Activated naive CD4-positive, alpha-beta T cell treated with anti-CD3 and anti-CD28 coated beads, Interleukin-2, amount 10 ng/mL, durations not matched to agents 7 days and 5 days (primary cell): ENCODE data around the gene WBP1.

Source experiments
- CTCF ChIA-PET: fragments of 350-600 bp; sonication (Branson Sonifier 250); formaldehyde crosslinking; loops from one replicate; lab custom pipeline; 2021; ENCODE audit warnings: antibody characterized with exemption; lab: Charles Lee
- DNase-seq: peaks from one replicate; pipeline ENCODE4 v3.0.0-alpha.2; 2020
- H3K27ac Mint-ChIP-seq: one replicate; pipeline ENCODE4 v1.8.0; 2021; ENCODE audit warnings: mild to moderate bottlenecking, moderate library complexity, mixed read lengths
- H3K27me3 Mint-ChIP-seq: one replicate; pipeline ENCODE4 v1.8.0; 2021; ENCODE audit warnings: mild to moderate bottlenecking, mixed read lengths
- H3K36me3 Mint-ChIP-seq: one replicate; pipeline ENCODE4 v1.8.0; 2021; ENCODE audit warnings: mixed read lengths
- H3K4me1 Mint-ChIP-seq: one replicate; pipeline ENCODE4 v1.8.0; 2021; ENCODE audit warnings: mixed read lengths
- H3K4me3 Mint-ChIP-seq: one replicate; pipeline ENCODE4 v1.8.0; 2021; ENCODE audit warnings: mild to moderate bottlenecking, moderate library complexity, mixed read lengths
- H3K9me3 Mint-ChIP-seq: one replicate; pipeline ENCODE4 v1.8.0; 2021; ENCODE audit warnings: mixed read lengths

WBP1 gene

DNA sequence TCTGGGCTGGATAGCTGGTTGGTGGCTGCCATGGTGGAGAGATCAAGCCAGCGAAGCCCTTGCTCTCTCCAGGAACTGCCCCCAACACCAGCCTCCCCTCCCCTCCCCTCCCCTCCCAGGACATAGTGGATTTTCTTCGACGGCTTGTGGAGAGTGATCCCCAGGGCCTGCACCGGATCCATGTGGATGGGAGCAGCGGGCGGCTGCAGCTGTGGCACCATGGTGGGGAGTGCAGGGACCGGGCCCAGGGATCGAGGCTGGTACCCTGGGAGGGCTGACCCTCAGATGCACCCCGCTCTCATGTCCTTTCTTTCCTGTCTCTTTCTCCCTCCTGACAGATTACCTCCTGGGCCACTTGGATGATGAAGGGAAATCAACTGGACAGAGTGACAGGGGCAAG lies 31.7 kb downstream of the WBP1 start:
- CTCF ChIA-PET: interaction anchor here (1.4 kb wide), 1 partner anchor 42 kb away, joined by 3 read pairs; no protein-coding TSS in a partner anchor
- Mint-ChIP-seq H3K4me1 (peaks cover 9% of the 10 kb centered on the region), H3K4me3 (no peak overlapping the region), H3K27ac (no peak overlapping the region), H3K36me3 (peaks cover 50% of the 10 kb centered on the region), H3K27me3 (no peaks in the 10 kb centered on the region), H3K9me3 (no peaks in the 10 kb centered on the region)
- DNase-seq: no peak

DNA sequence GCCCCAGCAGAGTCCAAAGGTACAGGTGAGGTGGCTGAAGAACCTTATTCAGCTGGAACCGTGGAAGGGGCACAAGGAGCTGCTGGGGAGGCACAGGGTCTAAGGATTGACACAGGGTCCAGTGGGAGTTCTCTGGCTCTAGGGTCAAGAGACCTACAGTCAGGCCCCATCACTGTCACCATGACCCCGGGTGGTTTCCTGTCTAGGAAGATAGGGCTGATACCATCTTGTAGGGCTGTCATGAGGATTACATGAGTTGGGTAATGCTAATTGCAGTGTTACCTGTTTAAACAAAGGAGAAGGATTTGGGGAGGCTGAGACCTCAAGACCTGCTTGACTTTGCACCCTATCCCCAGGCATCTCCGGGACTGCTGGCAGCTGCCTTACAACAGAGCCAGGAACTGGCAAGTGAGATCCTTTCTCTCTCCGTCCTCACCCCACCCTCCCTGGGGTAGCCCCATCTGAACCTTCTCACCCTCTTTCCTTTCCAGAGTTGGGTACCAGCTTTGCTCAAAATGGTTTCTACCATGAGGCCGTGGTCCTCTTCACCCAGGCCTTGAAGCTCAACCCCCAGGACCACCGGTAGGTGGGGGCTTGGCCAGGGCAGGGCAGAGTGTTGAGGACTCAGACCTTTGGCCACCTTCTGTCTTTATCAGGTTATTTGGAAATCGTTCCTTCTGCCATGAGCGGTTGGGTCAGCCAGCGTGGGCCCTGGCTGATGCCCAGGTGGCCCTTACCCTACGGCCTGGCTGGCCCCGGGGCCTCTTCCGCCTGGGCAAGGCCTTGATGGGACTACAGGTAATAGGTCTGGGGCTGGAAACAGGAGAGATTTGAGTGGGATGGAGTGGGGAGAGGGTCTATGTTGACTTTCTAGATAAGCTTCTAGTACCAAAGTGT lies 33.7 kb downstream of the WBP1 start:
- peaks cover 40% of the 10 kb centered on the region for H3K36me3 Mint-ChIP-seq
- CTCF ChIA-PET: interaction anchor here (1.0 to 1.3 kb wide), 2 partner anchors 9 to 12 kb away, joined by 3 to 4 read pairs; partner anchors contain the start of genes CCDC142 and TTC31
- no peak overlapping the region for H3K27ac Mint-ChIP-seq
- no peak for DNase-seq
- no peaks in the 10 kb centered on the region for H3K9me3 Mint-ChIP-seq
- no peak overlapping the region for H3K4me3 Mint-ChIP-seq
- H3K4me1 Mint-ChIP-seq: peaks cover 1% of the 10 kb centered on the region
- H3K27me3 Mint-ChIP-seq: peaks cover 11% of the 10 kb centered on the region

GRCh38 chr2:74493546-74493945 lies 35.3 kb downstream of the WBP1 start:
- peaks cover 12% of the 10 kb centered on the region for H3K4me1 Mint-ChIP-seq
- H3K27ac Mint-ChIP-seq: no peak overlapping the region
- no peak overlapping the region for H3K4me3 Mint-ChIP-seq
- H3K36me3 Mint-ChIP-seq: peaks cover 39% of the 10 kb centered on the region
- CTCF ChIA-PET: interaction anchor here (0.7 to 1.4 kb wide), 2 partner anchors 14 to 37 kb away, joined by 4 read pairs; partner anchors contain the start of genes HTRA2 and PCGF1
- no peak for DNase-seq
- peaks cover 27% of the 10 kb centered on the region for H3K27me3 Mint-ChIP-seq
- H3K9me3 Mint-ChIP-seq: no peaks in the 10 kb centered on the region

DNA sequence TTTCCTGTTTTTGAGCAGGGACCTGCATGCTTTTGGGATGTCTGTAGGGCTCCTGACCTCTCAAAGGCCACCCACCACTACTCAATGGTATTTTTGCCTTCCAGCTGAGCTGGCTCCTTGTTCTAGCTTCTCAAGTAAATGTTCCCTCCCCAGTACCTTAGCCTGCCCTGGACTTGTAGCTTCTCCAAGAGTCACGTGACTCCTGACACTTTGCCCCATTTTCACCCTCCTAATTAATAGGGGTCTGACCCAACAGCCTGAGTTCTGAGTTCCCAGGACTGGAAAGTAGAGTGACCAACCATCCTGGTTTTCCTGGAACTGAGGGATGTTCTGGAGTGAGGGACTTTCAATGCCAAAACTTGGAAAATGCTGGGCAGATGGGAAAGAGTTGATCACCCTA lies 37.2 kb downstream of the WBP1 start:
- Mint-ChIP-seq H3K4me3 (no peak overlapping the region), H3K36me3 (peaks cover 29% of the 10 kb centered on the region), H3K4me1 (peaks cover 20% of the 10 kb centered on the region), H3K9me3 (no peaks in the 10 kb centered on the region), H3K27ac (no peak overlapping the region), H3K27me3 (peaks cover 46% of the 10 kb centered on the region)
- DNase-seq: no peak
- CTCF ChIA-PET: no interaction called here

DNA sequence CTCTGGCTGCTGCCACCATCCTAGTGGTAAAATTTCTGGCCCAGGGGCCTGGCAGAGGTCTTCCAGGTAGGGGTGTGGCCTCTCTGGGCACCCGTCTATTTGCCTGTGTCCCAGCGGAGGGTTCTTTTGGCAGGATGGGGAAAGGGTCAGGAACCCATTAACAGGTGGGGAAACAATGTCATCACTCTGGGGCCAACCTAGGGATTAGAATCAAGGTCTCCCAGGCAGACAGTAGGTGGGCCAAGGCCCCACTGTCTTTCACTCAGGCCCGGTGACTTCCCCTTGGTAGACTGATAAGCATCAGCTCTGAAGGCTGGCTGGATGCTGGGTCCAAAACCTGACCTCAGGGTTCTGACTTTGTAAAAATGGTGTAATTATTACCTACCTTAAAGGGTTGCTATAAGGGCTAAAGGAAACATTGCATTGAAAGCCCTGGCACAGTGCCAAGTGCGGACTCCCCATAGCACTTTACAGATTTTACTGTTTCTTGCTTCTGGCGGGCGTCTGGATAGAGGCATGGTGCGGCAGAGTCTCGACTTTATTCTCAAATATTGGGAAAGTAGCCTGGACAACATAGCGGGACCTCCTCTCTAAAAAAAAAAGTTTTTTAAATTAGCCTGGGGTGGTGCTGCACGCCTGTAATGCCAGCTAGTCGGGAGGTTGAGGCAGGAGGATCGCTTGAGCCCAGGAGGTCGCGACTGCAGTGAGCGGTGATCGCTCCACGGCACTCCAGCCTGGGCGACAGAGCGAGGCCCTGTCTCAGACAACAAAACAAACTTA lies 38.9 kb downstream of the WBP1 start:
- no peaks in the 10 kb centered on the region for H3K9me3 Mint-ChIP-seq
- H3K27ac Mint-ChIP-seq: no peak overlapping the region

DNA sequence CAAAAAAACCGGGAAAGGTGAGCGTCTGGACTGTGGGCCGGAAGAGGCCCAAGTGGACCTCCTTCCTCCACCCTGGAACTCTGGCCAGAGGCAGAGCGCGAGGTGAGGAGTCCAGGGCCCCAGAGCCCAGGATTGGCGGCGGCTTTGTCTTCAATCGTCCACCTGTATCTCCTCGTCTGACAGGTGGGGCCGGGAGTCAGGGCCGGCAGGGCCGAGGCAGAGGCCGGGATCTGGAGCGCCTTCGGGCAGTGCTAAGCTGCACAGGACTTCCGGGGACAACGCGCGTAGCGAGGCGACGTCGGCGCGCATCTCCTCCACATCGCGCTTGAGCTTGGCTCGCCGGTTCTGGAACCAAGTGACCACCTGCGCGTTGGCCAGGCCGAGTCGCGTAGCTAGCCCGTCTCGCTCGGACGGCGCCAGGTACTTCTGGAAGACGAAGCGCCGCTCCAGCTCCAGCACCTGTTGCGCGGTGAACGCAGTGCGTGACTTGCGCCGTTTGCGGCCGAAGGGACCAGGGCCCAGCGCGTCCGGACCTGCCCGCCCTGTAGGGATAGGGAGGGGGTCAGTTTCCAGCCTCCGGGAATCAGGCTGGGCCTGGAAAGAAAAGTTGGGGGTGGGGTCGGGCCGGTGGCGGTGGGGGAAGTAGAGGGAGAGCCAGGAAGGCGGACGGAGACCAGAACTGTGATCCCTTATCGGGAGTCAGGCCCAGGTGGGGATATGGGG lies 39.7 kb downstream of the WBP1 start:
- Mint-ChIP-seq H3K36me3 (peaks cover 21% of the 10 kb centered on the region), H3K4me1 (peaks cover 34% of the 10 kb centered on the region), H3K4me3 (peak overlapping the region; percentile 83), H3K27ac (no peak overlapping the region), H3K27me3 (peaks cover 71% of the 10 kb centered on the region), H3K9me3 (no peaks in the 10 kb centered on the region)
- CTCF ChIA-PET: interaction anchor here (0.6 kb wide), 1 partner anchor 17 kb away, joined by 3 read pairs; no protein-coding TSS in a partner anchor
- peak; percentile 49 for DNase-seq

More for the DNA sequence above, 38.9 kb downstream of the WBP1 start:
- peaks cover 23% of the 10 kb centered on the region for H3K36me3 Mint-ChIP-seq
- peak overlapping the region; percentile 83 for H3K4me3 Mint-ChIP-seq
- H3K4me1 Mint-ChIP-seq: peaks cover 28% of the 10 kb centered on the region
- CTCF ChIA-PET: interaction anchor here (0.6 to 1.0 kb wide), 2 partner anchors 7 to 17 kb away, joined by 3 read pairs; no protein-coding TSS in a partner anchor
- H3K27me3 Mint-ChIP-seq: peaks cover 64% of the 10 kb centered on the region
- no peak for DNase-seq

- peak; percentile 49 for DNase-seq
- Mint-ChIP-seq H3K27ac (no peak overlapping the region), H3K27me3 (peaks cover 79% of the 10 kb centered on the region), H3K36me3 (peaks cover 19% of the 10 kb centered on the region), H3K4me1 (peaks cover 41% of the 10 kb centered on the region), H3K4me3 (peak overlapping the region; percentile 83), H3K9me3 (no peaks in the 10 kb centered on the region)
- CTCF ChIA-PET: no interaction called here
Observed at GRCh38 chr2:74498500-74499266, 40.4 kb downstream of the WBP1 start.

DNA sequence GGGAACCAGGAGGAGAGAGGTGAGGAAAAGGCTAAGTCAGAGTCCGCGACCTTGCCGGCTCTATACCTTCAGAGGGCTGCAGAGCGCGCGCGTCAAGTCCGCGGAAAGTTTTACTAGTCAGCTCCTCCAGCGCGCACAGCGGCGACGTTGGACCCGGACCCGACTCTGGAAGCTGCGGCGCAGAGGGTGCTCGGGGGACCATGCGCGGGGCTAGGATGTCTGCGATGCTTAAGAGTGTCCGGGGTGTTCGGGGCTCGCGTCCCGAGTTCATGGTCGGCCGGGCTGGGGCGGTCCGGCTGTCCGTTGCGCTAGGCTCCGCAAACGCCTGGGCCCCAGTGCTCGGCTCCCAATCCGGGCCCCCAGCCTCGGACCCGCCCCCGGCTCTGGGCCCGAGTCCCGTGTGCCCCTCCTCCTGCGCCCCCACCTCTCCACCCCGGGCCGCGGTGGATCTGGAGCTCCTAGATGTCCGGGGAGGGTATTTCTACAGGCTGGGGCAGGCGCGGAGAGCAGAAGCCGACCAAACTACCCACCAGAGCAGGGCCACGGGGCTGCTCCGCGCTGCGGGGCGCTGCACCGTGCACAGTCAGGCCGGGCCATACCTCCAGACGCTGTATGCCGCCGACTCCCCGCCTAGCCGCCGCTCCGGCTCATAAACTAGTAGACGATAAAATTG lies 41.2 kb downstream of the WBP1 start, which contains the start of gene LBX2:
Gene LBX2, minus strand, starts transcription at position 337 of the 673 bp plus-strand sequence. Its CDS starts 66 bp downstream, at position 271.
- no peaks in the 10 kb centered on the region for H3K9me3 Mint-ChIP-seq
- H3K4me3 Mint-ChIP-seq: peak within 1 kb of the TSS; percentile 83
- peaks cover 48% of the 10 kb centered on the region for H3K4me1 Mint-ChIP-seq
- no peak within 1 kb of the TSS for H3K27ac Mint-ChIP-seq
- CTCF ChIA-PET: interaction anchor here (1.6 to 2.6 kb wide), 2 partner anchors 33 to 92 kb away, joined by 3 to 11 read pairs; no protein-coding TSS in a partner anchor
- peaks cover 14% of the 10 kb centered on the region for H3K36me3 Mint-ChIP-seq
- DNase-seq: peak; percentile 52
- H3K27me3 Mint-ChIP-seq: peaks cover 86% of the 10 kb centered on the region

DNA sequence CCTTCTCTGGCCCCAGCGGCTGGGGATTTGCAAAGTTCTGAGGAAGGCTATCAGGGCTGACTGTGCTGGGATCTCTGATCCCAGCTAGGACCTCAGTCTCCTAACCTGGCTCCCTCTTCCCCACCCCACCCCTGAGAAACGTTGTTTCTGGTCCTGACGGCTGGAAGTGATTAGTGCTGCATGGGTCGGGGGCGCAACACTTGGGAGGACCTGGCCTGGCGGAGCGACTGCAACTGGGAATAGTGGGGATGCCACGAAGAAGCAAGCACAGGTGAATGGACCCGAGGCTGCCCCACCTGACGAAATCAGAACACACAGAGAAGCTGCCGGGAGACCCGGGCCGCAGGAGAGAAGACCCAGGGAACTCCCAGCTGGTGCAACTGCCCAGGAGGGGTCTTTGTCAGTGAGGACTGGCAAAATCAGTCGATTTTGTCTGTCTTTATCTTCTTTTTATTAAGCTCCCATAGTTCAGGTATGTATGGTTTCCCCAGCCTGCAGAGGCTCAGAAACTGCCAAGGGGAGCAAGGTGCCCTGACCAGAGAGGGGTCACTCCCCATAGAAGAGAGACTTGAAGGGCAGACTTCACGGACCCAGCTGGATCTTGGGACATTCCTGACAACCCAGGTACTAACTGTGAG lies 41.8 kb downstream of the WBP1 start:
- Mint-ChIP-seq H3K4me1 (peaks cover 54% of the 10 kb centered on the region), H3K9me3 (no peaks in the 10 kb centered on the region), H3K27me3 (peaks cover 90% of the 10 kb centered on the region), H3K4me3 (no peak overlapping the region), H3K36me3 (peaks cover 19% of the 10 kb centered on the region), H3K27ac (no peak overlapping the region)
- CTCF ChIA-PET: interaction anchor here (0.7 to 2.6 kb wide), 6 partner anchors 10 to 91 kb away, joined by 3 to 11 read pairs (median 4); partner anchors contain the start of genes CCDC142, TLX2 and TTC31
- no peak for DNase-seq

DNA sequence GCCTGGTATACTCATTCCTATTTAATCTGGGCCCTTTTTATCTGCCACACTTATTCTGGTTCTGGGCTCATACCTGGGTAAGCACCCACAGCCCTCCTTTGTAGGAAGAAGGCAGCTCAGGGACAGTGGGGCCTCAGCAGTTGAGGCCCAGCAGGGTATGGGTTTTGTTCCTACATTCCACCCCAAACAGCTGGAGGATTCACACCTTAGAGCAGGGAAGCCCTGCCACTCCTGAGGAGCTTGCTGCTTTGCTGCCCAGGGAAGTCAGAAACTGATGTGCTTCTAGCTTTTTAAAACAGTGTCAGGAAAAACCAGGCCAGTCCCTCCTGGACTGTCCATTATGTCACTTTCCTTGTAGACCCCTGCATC lies 42.3 kb downstream of the WBP1 start:
- DNase-seq: no peak
- H3K27me3 Mint-ChIP-seq: peaks cover 90% of the 10 kb centered on the region
- no peaks in the 10 kb centered on the region for H3K9me3 Mint-ChIP-seq
- H3K27ac Mint-ChIP-seq: no peak overlapping the region
- H3K4me1 Mint-ChIP-seq: peaks cover 58% of the 10 kb centered on the region
- CTCF ChIA-PET: interaction anchor here (0.7 to 2.6 kb wide), 6 partner anchors 9 to 90 kb away, joined by 3 to 11 read pairs (median 4); partner anchors contain the start of genes CCDC142, TLX2 and TTC31
- H3K36me3 Mint-ChIP-seq: peaks cover 24% of the 10 kb centered on the region
- H3K4me3 Mint-ChIP-seq: no peak overlapping the region

DNA sequence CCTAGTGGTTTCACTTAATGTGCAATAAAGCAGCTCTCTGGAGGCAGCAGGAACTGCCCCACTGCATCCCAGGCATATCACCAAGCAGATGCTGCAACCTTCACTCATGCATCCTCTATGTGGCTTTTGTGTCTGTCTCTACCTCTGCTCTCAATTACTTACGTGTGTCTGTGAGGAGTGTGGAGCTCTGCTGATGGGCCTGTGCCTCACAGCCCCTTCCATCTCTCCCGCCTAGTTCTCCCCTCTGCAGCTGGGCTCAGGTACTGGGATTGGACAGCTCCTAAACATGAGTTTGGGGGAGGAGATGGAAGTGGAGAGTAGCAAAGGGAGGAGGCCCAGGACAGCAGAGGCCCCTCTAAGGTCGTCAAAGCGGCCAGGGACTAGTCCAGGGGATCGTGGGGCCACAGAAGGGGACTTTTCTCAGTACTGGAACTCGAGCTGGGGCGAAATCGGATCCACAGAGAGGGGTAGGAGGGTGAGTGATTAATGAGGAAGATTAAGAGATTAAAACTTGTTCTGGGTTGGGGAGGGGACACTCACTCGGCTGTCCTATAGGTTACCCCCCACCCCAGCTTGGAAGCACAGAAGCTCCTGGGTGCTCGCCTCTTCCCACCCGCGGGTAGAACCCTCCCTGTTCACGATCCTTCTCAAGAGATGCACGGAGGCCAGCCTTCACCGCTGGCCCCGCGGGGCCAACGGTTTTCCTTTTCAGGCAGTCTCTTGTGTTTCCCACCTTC lies 43.3 kb downstream of the WBP1 start:
- Mint-ChIP-seq H3K4me1 (peaks cover 64% of the 10 kb centered on the region), H3K27me3 (peaks cover 85% of the 10 kb centered on the region), H3K36me3 (peaks cover 29% of the 10 kb centered on the region), H3K27ac (no peak overlapping the region), H3K9me3 (no peaks in the 10 kb centered on the region), H3K4me3 (peak overlapping the region; percentile 61)
- CTCF ChIA-PET: interaction anchor here (1.4 to 2.6 kb wide), 5 partner anchors 8 to 90 kb away, joined by 3 to 11 read pairs (median 5); partner anchors contain the start of gene TLX2
- no peak for DNase-seq
